PFSK-1 (cell line): Measurements from ENCODE around the gene ATAD3A.

ENCODE experiments used
- FOXP2 ChIP-seq: optimal IDR thresholded peaks from 2 replicates; pipeline ENCODE3; 2011; ENCODE audit warnings: borderline replicate concordance, control low read depth, inconsistent platforms; ENCODE audit not compliant: insufficient read depth; ENCODE audit errors: extremely low read length, extremely low read depth
- POLR2AphosphoS5 ChIP-seq: IDR thresholded peaks from 2 replicates; pipeline ENCODE4 v1.6.1; 2012; ENCODE audit warnings: low read depth, mild to moderate bottlenecking, control low read depth, low read length, moderate library complexity
- SIN3A ChIP-seq: IDR thresholded peaks from 2 replicates; pipeline ENCODE4 v1.6.1; 2012; ENCODE audit warnings: mild to moderate bottlenecking, low read length, moderate library complexity, borderline replicate concordance; ENCODE audit not compliant: insufficient read depth
- TAF1 ChIP-seq: IDR thresholded peaks from 2 replicates; pipeline ENCODE4 v1.6.1; 2012; ENCODE audit warnings: low read length, control low read depth, borderline replicate concordance; ENCODE audit not compliant: insufficient read depth
- TF ChIP-seq, protein P1 (sequence below), 2 experiments: IDR thresholded peaks; 2 replicates each; pipeline versions ENCODE4 v1.6.1 to v1.8.0; 2011 to 2012; ENCODE audit warnings: low read depth in 2 of 2, low read length in 2 of 2, control low read depth in 1 of 2, inconsistent platforms in 1 of 2, mild to moderate bottlenecking in 1 of 2, moderate library complexity in 1 of 2; ENCODE audit not compliant: insufficient read depth in 1 of 2

DNA sequence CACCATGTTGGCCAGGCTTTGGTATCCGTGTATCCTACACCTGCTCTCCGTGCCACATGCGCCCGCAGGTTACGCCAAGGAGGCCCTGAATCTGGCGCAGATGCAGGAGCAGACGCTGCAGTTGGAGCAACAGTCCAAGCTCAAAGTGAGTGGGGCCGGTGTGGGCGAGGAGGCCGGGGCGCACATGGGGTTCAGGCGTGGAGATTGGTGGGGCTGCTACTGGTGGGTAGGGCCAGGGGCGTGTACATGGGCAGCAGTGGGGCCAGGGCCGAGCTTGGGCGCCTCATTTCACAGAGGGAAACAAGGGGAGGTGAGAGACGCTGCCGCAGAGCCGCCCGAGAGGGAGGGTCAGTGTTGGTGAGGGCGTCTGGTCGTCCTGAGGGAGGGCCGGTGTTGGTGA, 34.8 kb upstream of the ATAD3A start:
- TF ChIP-seq POLR2AphosphoS5 (no peak), TAF1 (no peak), SIN3A (no peak), FOXP2 (no peak)
- TF ChIP-seq, protein P1, sequence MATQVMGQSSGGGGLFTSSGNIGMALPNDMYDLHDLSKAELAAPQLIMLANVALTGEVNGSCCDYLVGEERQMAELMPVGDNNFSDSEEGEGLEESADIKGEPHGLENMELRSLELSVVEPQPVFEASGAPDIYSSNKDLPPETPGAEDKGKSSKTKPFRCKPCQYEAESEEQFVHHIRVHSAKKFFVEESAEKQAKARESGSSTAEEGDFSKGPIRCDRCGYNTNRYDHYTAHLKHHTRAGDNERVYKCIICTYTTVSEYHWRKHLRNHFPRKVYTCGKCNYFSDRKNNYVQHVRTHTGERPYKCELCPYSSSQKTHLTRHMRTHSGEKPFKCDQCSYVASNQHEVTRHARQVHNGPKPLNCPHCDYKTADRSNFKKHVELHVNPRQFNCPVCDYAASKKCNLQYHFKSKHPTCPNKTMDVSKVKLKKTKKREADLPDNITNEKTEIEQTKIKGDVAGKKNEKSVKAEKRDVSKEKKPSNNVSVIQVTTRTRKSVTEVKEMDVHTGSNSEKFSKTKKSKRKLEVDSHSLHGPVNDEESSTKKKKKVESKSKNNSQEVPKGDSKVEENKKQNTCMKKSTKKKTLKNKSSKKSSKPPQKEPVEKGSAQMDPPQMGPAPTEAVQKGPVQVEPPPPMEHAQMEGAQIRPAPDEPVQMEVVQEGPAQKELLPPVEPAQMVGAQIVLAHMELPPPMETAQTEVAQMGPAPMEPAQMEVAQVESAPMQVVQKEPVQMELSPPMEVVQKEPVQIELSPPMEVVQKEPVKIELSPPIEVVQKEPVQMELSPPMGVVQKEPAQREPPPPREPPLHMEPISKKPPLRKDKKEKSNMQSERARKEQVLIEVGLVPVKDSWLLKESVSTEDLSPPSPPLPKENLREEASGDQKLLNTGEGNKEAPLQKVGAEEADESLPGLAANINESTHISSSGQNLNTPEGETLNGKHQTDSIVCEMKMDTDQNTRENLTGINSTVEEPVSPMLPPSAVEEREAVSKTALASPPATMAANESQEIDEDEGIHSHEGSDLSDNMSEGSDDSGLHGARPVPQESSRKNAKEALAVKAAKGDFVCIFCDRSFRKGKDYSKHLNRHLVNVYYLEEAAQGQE (IDR thresholded peaks at IDR 0.05; ENCODE audit: insufficient read depth in 1 of 2, low read depth in 2 of 2, low read length in 2 of 2): no peak
